ENCODE measurements around the gene TM9SF3.

Gene TM9SF3

GRCh38 chr10:96497391-96497790, 89.4 kb downstream of the TM9SF3 start:
- ChIA-PET CTCF (interaction anchor here (1.3 to 3.5 kb wide), 4 partner anchors 12 to 122 kb away, joined by 5 to 26 read pairs (median 6); partner anchors contain the start of gene TLL2), POLR2A (no interaction called here)
- Histone ChIP-seq H3K9me3 (ENCODE audit: control extremely low read depth in 1 of 5, control insufficient read depth in 4 of 5, insufficient read depth in 2 of 5, low read depth in 1 of 5, low read length in 4 of 5) (no peaks in the 10 kb centered on the region), H3K36me3 (ENCODE audit: control insufficient read depth in 4 of 4, insufficient read depth in 4 of 4, low read length in 3 of 4) (no peaks in the 10 kb centered on the region), H3K4me1 (ENCODE audit: control extremely low read depth in 1 of 4, control insufficient read depth in 4 of 4, insufficient read depth in 4 of 4, low read length in 3 of 4) (no peaks in the 10 kb centered on the region), H3K27me3 (replicated peaks in 2 of 5; ENCODE audit: control insufficient read depth in 4 of 5, insufficient read depth in 5 of 5, low read length in 4 of 5) (peaks cover 0 to 9% (median 0%) of the 10 kb centered on the region in 5 experiments), H3K27ac (ENCODE audit: insufficient read depth in 1 of 2, low read depth in 1 of 2, low read length in 2 of 2, poor library complexity in 1 of 2, severe bottlenecking in 2 of 2) (no peak overlapping the region), H3K4me3 (ENCODE audit: control insufficient read depth in 1 of 7, extremely low read depth in 1 of 7, insufficient read depth in 4 of 7, low read depth in 2 of 7, low read length in 6 of 7) (no peak overlapping the region)
- no peak for DNase-seq
- WGBS (ENCODE audit: insufficient coverage), result 48% methylated on average over 4 of the region's 5 CpGs

- Histone ChIP-seq H3K4me3 (ENCODE audit: control insufficient read depth in 1 of 7, extremely low read depth in 1 of 7, insufficient read depth in 4 of 7, low read depth in 2 of 7, low read length in 6 of 7) (no peak overlapping the region), H3K27me3 (replicated peaks in 2 of 5; ENCODE audit: control insufficient read depth in 4 of 5, insufficient read depth in 5 of 5, low read length in 4 of 5) (peaks cover 0 to 9% (median 0%) of the 10 kb centered on the region in 5 experiments), H3K36me3 (ENCODE audit: control insufficient read depth in 4 of 4, insufficient read depth in 4 of 4, low read length in 3 of 4) (no peaks in the 10 kb centered on the region), H3K27ac (ENCODE audit: insufficient read depth in 1 of 2, low read depth in 1 of 2, low read length in 2 of 2, poor library complexity in 1 of 2, severe bottlenecking in 2 of 2) (no peak overlapping the region), H3K9me3 (ENCODE audit: control extremely low read depth in 1 of 5, control insufficient read depth in 4 of 5, insufficient read depth in 2 of 5, low read depth in 1 of 5, low read length in 4 of 5) (no peaks in the 10 kb centered on the region), H3K4me1 (ENCODE audit: control extremely low read depth in 1 of 4, control insufficient read depth in 4 of 4, insufficient read depth in 4 of 4, low read length in 3 of 4) (no peaks in the 10 kb centered on the region)
- ChIA-PET POLR2A (no interaction called here), CTCF (interaction anchor here (0.8 to 3.5 kb wide), 3 partner anchors 13 to 101 kb away, joined by 3 to 26 read pairs (median 7); no protein-coding TSS in a partner anchor)
- WGBS (ENCODE audit: insufficient coverage), result 100% methylated on average over 3 of the region's 6 CpGs
- DNase-seq, result peak in 2 of 3 donors; percentile 40 to 46
These were observed 90.4 kb downstream of the TM9SF3 start for GRCh38 chr10:96496281-96496925.

- no peak for DNase-seq
- Histone ChIP-seq H3K4me1 (ENCODE audit: control extremely low read depth in 1 of 4, control insufficient read depth in 4 of 4, insufficient read depth in 4 of 4, low read length in 3 of 4) (no peaks in the 10 kb centered on the region), H3K27me3 (replicated peaks in 2 of 5; ENCODE audit: control insufficient read depth in 4 of 5, insufficient read depth in 5 of 5, low read length in 4 of 5) (peaks cover 0 to 9% (median under 1%) of the 10 kb centered on the region in 5 experiments), H3K36me3 (ENCODE audit: control insufficient read depth in 4 of 4, insufficient read depth in 4 of 4, low read length in 3 of 4) (no peaks in the 10 kb centered on the region), H3K27ac (ENCODE audit: insufficient read depth in 1 of 2, low read depth in 1 of 2, low read length in 2 of 2, poor library complexity in 1 of 2, severe bottlenecking in 2 of 2) (no peak overlapping the region), H3K9me3 (ENCODE audit: control extremely low read depth in 1 of 5, control insufficient read depth in 4 of 5, insufficient read depth in 2 of 5, low read depth in 1 of 5, low read length in 4 of 5) (no peaks in the 10 kb centered on the region), H3K4me3 (ENCODE audit: control insufficient read depth in 1 of 7, extremely low read depth in 1 of 7, insufficient read depth in 4 of 7, low read depth in 2 of 7, low read length in 6 of 7) (no peak overlapping the region)
- WGBS (ENCODE audit: insufficient coverage), result 98% methylated on average over 6 of the region's 6 CpGs
- POLR2A ChIA-PET, result no interaction called here
- CTCF ChIA-PET, result interaction anchor here (0.8 to 3.5 kb wide), 2 partner anchors 14 to 17 kb away, joined by 3 to 26 read pairs; no protein-coding TSS in a partner anchor
These were observed 91.3 kb downstream of the TM9SF3 start for GRCh38 chr10:96495544-96495943.

- CTCF ChIA-PET, result no interaction called here
- DNase-seq, result no peak
These were observed 92.1 kb downstream of the TM9SF3 start for GRCh38 chr10:96494694-96495093.

GRCh38 chr10:96493871-96494525, 92.8 kb downstream of the TM9SF3 start:
- H3K36me3 ChIP-seq (ENCODE audit: control insufficient read depth in 4 of 4, insufficient read depth in 4 of 4, low read length in 3 of 4), result no peaks in the 10 kb centered on the region
- no peak overlapping the region for H3K27ac ChIP-seq (ENCODE audit: insufficient read depth in 1 of 2, low read depth in 1 of 2, low read length in 2 of 2, poor library complexity in 1 of 2, severe bottlenecking in 2 of 2)
- DNase-seq, result no peak
- H3K27me3 ChIP-seq (replicated peaks in 2 of 5; ENCODE audit: control insufficient read depth in 4 of 5, insufficient read depth in 5 of 5, low read length in 4 of 5), result peaks cover 0 to 9% (median 1%) of the 10 kb centered on the region in 5 experiments
- H3K4me1 ChIP-seq (ENCODE audit: control extremely low read depth in 1 of 4, control insufficient read depth in 4 of 4, insufficient read depth in 4 of 4, low read length in 3 of 4), result no peaks in the 10 kb centered on the region
- H3K9me3 ChIP-seq (ENCODE audit: control extremely low read depth in 1 of 5, control insufficient read depth in 4 of 5, insufficient read depth in 2 of 5, low read depth in 1 of 5, low read length in 4 of 5), result no peaks in the 10 kb centered on the region
- H3K4me3 ChIP-seq (ENCODE audit: control insufficient read depth in 1 of 7, extremely low read depth in 1 of 7, insufficient read depth in 4 of 7, low read depth in 2 of 7, low read length in 6 of 7), result no peak overlapping the region
- CTCF ChIA-PET, result no interaction called here
- WGBS (ENCODE audit: insufficient coverage), result 98% methylated on average over 10 of the region's 12 CpGs
- POLR2A ChIA-PET, result no interaction called here

More at GRCh38 chr10:96494694-96495093, 92.1 kb downstream of the TM9SF3 start:
- 91% methylated on average over 4 of the region's 4 CpGs for WGBS (ENCODE audit: insufficient coverage)
- no peak overlapping the region for H3K4me3 ChIP-seq (ENCODE audit: control insufficient read depth in 1 of 7, extremely low read depth in 1 of 7, insufficient read depth in 4 of 7, low read depth in 2 of 7, low read length in 6 of 7)
- H3K4me1 ChIP-seq (ENCODE audit: control extremely low read depth in 1 of 4, control insufficient read depth in 4 of 4, insufficient read depth in 4 of 4, low read length in 3 of 4), result no peaks in the 10 kb centered on the region
- POLR2A ChIA-PET, result no interaction called here
- H3K27ac ChIP-seq (ENCODE audit: insufficient read depth in 1 of 2, low read depth in 1 of 2, low read length in 2 of 2, poor library complexity in 1 of 2, severe bottlenecking in 2 of 2), result no peak overlapping the region
- no peaks in the 10 kb centered on the region for H3K9me3 ChIP-seq (ENCODE audit: control extremely low read depth in 1 of 5, control insufficient read depth in 4 of 5, insufficient read depth in 2 of 5, low read depth in 1 of 5, low read length in 4 of 5)
- no peaks in the 10 kb centered on the region for H3K36me3 ChIP-seq (ENCODE audit: control insufficient read depth in 4 of 4, insufficient read depth in 4 of 4, low read length in 3 of 4)
- peaks cover 0 to 9% (median 1%) of the 10 kb centered on the region in 5 experiments for H3K27me3 ChIP-seq (replicated peaks in 2 of 5; ENCODE audit: control insufficient read depth in 4 of 5, insufficient read depth in 5 of 5, low read length in 4 of 5)

GRCh38 chr10:96493254-96493653, 93.6 kb downstream of the TM9SF3 start:
- Histone ChIP-seq H3K4me1 (ENCODE audit: control extremely low read depth in 1 of 4, control insufficient read depth in 4 of 4, insufficient read depth in 4 of 4, low read length in 3 of 4) (no peaks in the 10 kb centered on the region), H3K9me3 (ENCODE audit: control extremely low read depth in 1 of 5, control insufficient read depth in 4 of 5, insufficient read depth in 2 of 5, low read depth in 1 of 5, low read length in 4 of 5) (no peaks in the 10 kb centered on the region), H3K27me3 (replicated peaks in 2 of 5; ENCODE audit: control insufficient read depth in 4 of 5, insufficient read depth in 5 of 5, low read length in 4 of 5) (peaks cover 0 to 5% (median 1%) of the 10 kb centered on the region in 5 experiments), H3K36me3 (ENCODE audit: control insufficient read depth in 4 of 4, insufficient read depth in 4 of 4, low read length in 3 of 4) (no peaks in the 10 kb centered on the region), H3K4me3 (ENCODE audit: control insufficient read depth in 1 of 7, extremely low read depth in 1 of 7, insufficient read depth in 4 of 7, low read depth in 2 of 7, low read length in 6 of 7) (no peak overlapping the region), H3K27ac (ENCODE audit: insufficient read depth in 1 of 2, low read depth in 1 of 2, low read length in 2 of 2, poor library complexity in 1 of 2, severe bottlenecking in 2 of 2) (no peak overlapping the region)
- POLR2A ChIA-PET, result no interaction called here
- 91% methylated on average over 1 of the region's 2 CpGs for WGBS (ENCODE audit: insufficient coverage)
- CTCF ChIA-PET, result no interaction called here
- no peak for DNase-seq

GRCh38 chr10:96491303-96491702, 95.5 kb downstream of the TM9SF3 start:
- Histone ChIP-seq H3K27me3 (replicated peaks in 2 of 5; ENCODE audit: control insufficient read depth in 4 of 5, insufficient read depth in 5 of 5, low read length in 4 of 5) (peaks cover 0 to 8% (median 4%) of the 10 kb centered on the region in 5 experiments), H3K4me3 (ENCODE audit: control insufficient read depth in 1 of 7, extremely low read depth in 1 of 7, insufficient read depth in 4 of 7, low read depth in 2 of 7, low read length in 6 of 7) (no peak overlapping the region), H3K27ac (ENCODE audit: insufficient read depth in 1 of 2, low read depth in 1 of 2, low read length in 2 of 2, poor library complexity in 1 of 2, severe bottlenecking in 2 of 2) (no peak overlapping the region), H3K36me3 (ENCODE audit: control insufficient read depth in 4 of 4, insufficient read depth in 4 of 4, low read length in 3 of 4) (no peaks in the 10 kb centered on the region), H3K9me3 (ENCODE audit: control extremely low read depth in 1 of 5, control insufficient read depth in 4 of 5, insufficient read depth in 2 of 5, low read depth in 1 of 5, low read length in 4 of 5) (no peaks in the 10 kb centered on the region), H3K4me1 (ENCODE audit: control extremely low read depth in 1 of 4, control insufficient read depth in 4 of 4, insufficient read depth in 4 of 4, low read length in 3 of 4) (no peaks in the 10 kb centered on the region)
- ChIA-PET POLR2A (no interaction called here), CTCF (interaction anchor here (1.3 to 2.4 kb wide), 4 partner anchors 12 to 149 kb away, joined by 3 to 17 read pairs (median 6); no protein-coding TSS in a partner anchor)
- DNase-seq, result no peak
- whole genome bisulfite sequencing (ENCODE audit: insufficient coverage), result 88% methylated on average over 1 of the region's 3 CpGs
